ENCODE data around the gene DNAH2. TPM values are rescaled to one million over a fixed set of nuclear protein-coding genes. Genes with fewer than 3 reads are reported as not detected.

DNAH2 gene
- total and polyA plus RNA-seq, 2 experiments from 2014 or later = 0.77 to 2.1 TPM

GRCh38 chr17:7674934-7675333 is 42.6 kb upstream of the DNAH2 start:
- no peak for DNase-seq (ENCODE audit: low spot score)
- Histone ChIP-seq H3K27me3 (no peaks in the 10 kb centered on the region), H4K20me1 (ENCODE audit: insufficient read depth, poor library complexity, severe bottlenecking) (no peaks in the 10 kb centered on the region), H3K9me3 (ENCODE audit: low read depth) (no peaks in the 10 kb centered on the region), H3K27ac (no peak overlapping the region), H3K4me3 (no peak overlapping the region), H2AFZ (no peak overlapping the region), H3K4me1 (ENCODE audit: insufficient read depth) (no peaks in the 10 kb centered on the region), H3K4me2 (no peak overlapping the region), H3K36me3 (replicated peaks; ENCODE audit: insufficient read depth, low read depth) (no peaks in the 10 kb centered on the region), H3K9me2 (replicated peaks; ENCODE audit: insufficient read depth) (no peaks in the 10 kb centered on the region), H3K79me2 (peaks cover 26% of the 10 kb centered on the region)
- 91% methylated on average over 14 of the region's 14 CpGs for WGBS (ENCODE audit: low lambda C conversion rate, missing lambda C conversion rate)
- TF ChIP-seq EZH2 (IDR thresholded peaks at IDR 0.05; ENCODE audit: borderline replicate concordance) (no peak), CTCF (IDR thresholded peaks at IDR 0.05; ENCODE audit: poor library complexity) (no peak), EZH2phosphoT487 (IDR thresholded peaks at IDR 0.05; ENCODE audit: low read depth, severe bottlenecking, unreplicated experiment) (no peak)

- Histone ChIP-seq H3K4me2 (no peak overlapping the region), H2AFZ (no peak overlapping the region), H3K9me3 (ENCODE audit: low read depth) (no peaks in the 10 kb centered on the region), H3K4me3 (no peak overlapping the region), H3K27ac (no peak overlapping the region), H3K4me1 (ENCODE audit: insufficient read depth) (no peaks in the 10 kb centered on the region), H3K79me2 (peaks cover 41% of the 10 kb centered on the region), H3K9me2 (replicated peaks; ENCODE audit: insufficient read depth) (no peaks in the 10 kb centered on the region), H4K20me1 (ENCODE audit: insufficient read depth, poor library complexity, severe bottlenecking) (no peaks in the 10 kb centered on the region), H3K27me3 (no peaks in the 10 kb centered on the region), H3K36me3 (replicated peaks; ENCODE audit: insufficient read depth, low read depth) (no peaks in the 10 kb centered on the region)
- WGBS (ENCODE audit: low lambda C conversion rate, missing lambda C conversion rate) = 89% methylated on average over 5 of the region's 5 CpGs
- TF ChIP-seq CTCF (IDR thresholded peaks at IDR 0.05; ENCODE audit: poor library complexity) (no peak), EZH2 (IDR thresholded peaks at IDR 0.05; ENCODE audit: borderline replicate concordance) (no peak), EZH2phosphoT487 (IDR thresholded peaks at IDR 0.05; ENCODE audit: low read depth, severe bottlenecking, unreplicated experiment) (no peak)
- no peak for DNase-seq (ENCODE audit: low spot score)
Observed at GRCh38 chr17:7676533-7676932, 41.0 kb upstream of the DNAH2 start.

- Histone ChIP-seq H2AFZ (no peak overlapping the region), H3K27me3 (no peaks in the 10 kb centered on the region), H3K27ac (no peak overlapping the region), H3K4me2 (no peak overlapping the region), H3K9me3 (ENCODE audit: low read depth) (no peaks in the 10 kb centered on the region), H3K36me3 (replicated peaks; ENCODE audit: insufficient read depth, low read depth) (no peaks in the 10 kb centered on the region), H3K4me1 (ENCODE audit: insufficient read depth) (no peaks in the 10 kb centered on the region), H3K79me2 (peaks cover 51% of the 10 kb centered on the region), H3K9me2 (replicated peaks; ENCODE audit: insufficient read depth) (no peaks in the 10 kb centered on the region), H4K20me1 (ENCODE audit: insufficient read depth, poor library complexity, severe bottlenecking) (no peaks in the 10 kb centered on the region), H3K4me3 (no peak overlapping the region)
- no peak for DNase-seq (ENCODE audit: low spot score)
- WGBS (ENCODE audit: low lambda C conversion rate, missing lambda C conversion rate) = 69% methylated on average over 10 of the region's 10 CpGs
- TF ChIP-seq EZH2phosphoT487 (IDR thresholded peaks at IDR 0.05; ENCODE audit: low read depth, severe bottlenecking, unreplicated experiment) = no peak
- TF ChIP-seq CTCF (IDR thresholded peaks at IDR 0.05; ENCODE audit: poor library complexity) = no peak
- TF ChIP-seq EZH2 (IDR thresholded peaks at IDR 0.05; ENCODE audit: borderline replicate concordance) = no peak
Observed at GRCh38 chr17:7677388-7678067, 40.0 kb upstream of the DNAH2 start.

Data from hepatocyte (in vitro differentiated cells).